GM23338 (cell line): Measurements from ENCODE around the gene PHC2. TPM values are rescaled to one million over a fixed set of nuclear protein-coding genes. Genes with fewer than 3 reads are reported as not detected.

Experiments
- ATAC-seq: fragments of 200-7000 bp; cut with Tn5 transposase; 3 replicates; pipeline ENCODE4 v1.9.1; 2020
- DNase-seq: peaks from one replicate; pipeline ENCODE4 v3.0.0-alpha.2; 2015; ENCODE audit warnings: low spot score
- H2AFZ ChIP-seq: fragments of 200-600 bp; sonication (generic); 2 replicates; pipeline ENCODE4 v1.8.0; 2016; ENCODE audit warnings: antibody characterized with exemption, mild to moderate bottlenecking, moderate library complexity
- H3F3A ChIP-seq: fragments of 200-600 bp; sonication (generic); replicated peaks from 2 replicates; pipeline ENCODE4 v1.8.0; 2017; ENCODE audit warnings: antibody characterized with exemption, mixed run types, low read depth
- H3K27ac ChIP-seq: fragments of 200-600 bp; sonication (generic); 2 replicates; pipeline ENCODE4 v1.6.1; 2016; ENCODE audit warnings: low read depth
- H3K27me3 ChIP-seq: fragments of 200-600 bp; sonication (generic); 2 replicates; pipeline ENCODE4 v1.8.0; 2016; ENCODE audit warnings: mild to moderate bottlenecking, mixed run types, moderate library complexity; ENCODE audit not compliant: insufficient read depth
- H3K36me3 ChIP-seq: fragments of 200-600 bp; sonication (generic); 2 replicates; pipeline ENCODE4 v1.8.0; 2016; ENCODE audit warnings: mild to moderate bottlenecking; ENCODE audit not compliant: insufficient read depth
- H3K4me1 ChIP-seq: fragments of 200-600 bp; sonication (generic); 2 replicates; pipeline ENCODE4 v1.8.0; 2016; ENCODE audit warnings: mild to moderate bottlenecking, moderate library complexity; ENCODE audit not compliant: insufficient read depth
- H3K4me2 ChIP-seq: fragments of 200-600 bp; sonication (generic); 2 replicates; pipeline ENCODE4 v1.7.1; 2017; ENCODE audit warnings: mixed run types
- H3K4me3 ChIP-seq: fragments of 200-600 bp; sonication (generic); 2 replicates; pipeline ENCODE4 v1.6.1; 2016; ENCODE audit warnings: mixed run types
- H3K79me2 ChIP-seq: fragments of 200-600 bp; sonication (generic); replicated peaks from 2 replicates; pipeline ENCODE4 v1.8.0; 2017; ENCODE audit warnings: mild to moderate bottlenecking; ENCODE audit not compliant: insufficient read depth
- H3K9me2 ChIP-seq: fragments of 200-600 bp; sonication (generic); 2 replicates; pipeline ENCODE4 v1.8.0; 2017; ENCODE audit not compliant: insufficient read depth
- H4K20me1 ChIP-seq: fragments of 200-600 bp; sonication (generic); replicated peaks from 2 replicates; pipeline ENCODE4 v1.8.0; 2017; ENCODE audit warnings: mild to moderate bottlenecking; ENCODE audit not compliant: insufficient read depth
- H3K27ac Mint-ChIP-seq: 2 replicates; pipeline ENCODE4 v1.8.0; 2020; ENCODE audit warnings: inconsistent platforms, mild to moderate bottlenecking, moderate library complexity, mixed read lengths
- H3K27me3 Mint-ChIP-seq: 3 replicates; pipeline ENCODE4 v1.8.0; 2022; ENCODE audit warnings: low read depth, mild to moderate bottlenecking, moderate library complexity, mixed read lengths, inconsistent platforms; ENCODE audit not compliant: insufficient read depth, poor library complexity
- H3K36me3 Mint-ChIP-seq: 3 replicates; pipeline ENCODE4 v1.8.0; 2021; ENCODE audit warnings: low read depth, mild to moderate bottlenecking, inconsistent platforms, moderate library complexity, mixed read lengths
- H3K4me1 Mint-ChIP-seq: 3 replicates; pipeline ENCODE4 v1.8.0; 2020; ENCODE audit warnings: mild to moderate bottlenecking, inconsistent platforms, mixed read lengths
- H3K4me3 Mint-ChIP-seq: 3 replicates; pipeline ENCODE4 v1.8.0; 2021; ENCODE audit warnings: moderate library complexity, mild to moderate bottlenecking, inconsistent platforms, mixed read lengths
- H3K9me3 Mint-ChIP-seq: 3 replicates; pipeline ENCODE4 v1.8.0; 2020; ENCODE audit warnings: moderate library complexity, mild to moderate bottlenecking, inconsistent platforms, mixed read lengths
- CREB1 ChIP-seq: fragments of 250-450 bp; sonication (Bioruptor Pico); IDR thresholded peaks from 2 replicates; pipeline ENCODE4 v1.5.0; 2020; ENCODE audit warnings: low read depth, mild to moderate bottlenecking, moderate library complexity
- ETS1 ChIP-seq: IDR thresholded peaks from 2 replicates; pipeline ENCODE4 v1.6.1; 2016; ENCODE audit warnings: antibody characterized with exemption
- EZH2 ChIP-seq: fragments of 200-600 bp; sonication (generic); IDR thresholded peaks from one replicate; pipeline ENCODE4 v1.8.0; 2017; ENCODE audit warnings: antibody characterized with exemption, mild to moderate bottlenecking, low read depth; ENCODE audit not compliant: unreplicated experiment
- EZH2phosphoT487 ChIP-seq: fragments of 200-600 bp; sonication (generic); IDR thresholded peaks from one replicate; pipeline ENCODE4 v1.8.1; 2018; ENCODE audit warnings: antibody characterized with exemption; ENCODE audit not compliant: unreplicated experiment
- JUNB ChIP-seq: IDR thresholded peaks from one replicate; pipeline ENCODE4 v1.6.1; 2016; ENCODE audit warnings: antibody characterized with exemption; ENCODE audit not compliant: unreplicated experiment
- POLR2AphosphoS5 ChIP-seq: IDR thresholded peaks from 2 replicates; pipeline ENCODE4 v1.6.1; 2016; ENCODE audit warnings: antibody characterized with exemption, low read depth
- STAT1 ChIP-seq: IDR thresholded peaks from one replicate; pipeline ENCODE4 v1.6.1; 2016; ENCODE audit warnings: antibody characterized with exemption; ENCODE audit not compliant: unreplicated experiment
- ZNF114 ChIP-seq: fragments of 250-450 bp; sonication (Bioruptor Pico); IDR thresholded peaks from 2 replicates; pipeline ENCODE4 v1.5.0; 2020; ENCODE audit warnings: mild to moderate bottlenecking, moderate library complexity
- polyA plus RNA-seq: library from polyadenylated mRNA; unstranded; fragments of >200 nt; fragmentation: Nextera tagmentation; extraction: Ambion mirVana; gene quantifications from 2 replicates; pipeline ENCODE4 v1.2.1, GENCODE V29; 2016
- total RNA-seq: library from RNA; depleted of rRNA; stranded (reverse); fragments of >200 nt; shearing (Covaris generic); gene quantifications from 2 replicates; pipeline ENCODE4 v1.2.3, GENCODE V29; 2014
- TF ChIP-seq, protein P1 (sequence below), 2 experiments: fragments of 200-600 bp in 1 of 2; sonication (generic) in 1 of 2; conservative IDR thresholded peaks; 2 replicates each; pipeline versions ENCODE4 v1.5.1 to v1.6.1; 2016 to 2017; ENCODE audit warnings: antibody characterized with exemption in 2 of 2, low read depth in 2 of 2, mild to moderate bottlenecking in 2 of 2, moderate library complexity in 1 of 2

The PHC2 gene
- total and polyA plus RNA-seq, 2 experiments from 2014 or later, result 1.7 to 7.3 TPM

DNA sequence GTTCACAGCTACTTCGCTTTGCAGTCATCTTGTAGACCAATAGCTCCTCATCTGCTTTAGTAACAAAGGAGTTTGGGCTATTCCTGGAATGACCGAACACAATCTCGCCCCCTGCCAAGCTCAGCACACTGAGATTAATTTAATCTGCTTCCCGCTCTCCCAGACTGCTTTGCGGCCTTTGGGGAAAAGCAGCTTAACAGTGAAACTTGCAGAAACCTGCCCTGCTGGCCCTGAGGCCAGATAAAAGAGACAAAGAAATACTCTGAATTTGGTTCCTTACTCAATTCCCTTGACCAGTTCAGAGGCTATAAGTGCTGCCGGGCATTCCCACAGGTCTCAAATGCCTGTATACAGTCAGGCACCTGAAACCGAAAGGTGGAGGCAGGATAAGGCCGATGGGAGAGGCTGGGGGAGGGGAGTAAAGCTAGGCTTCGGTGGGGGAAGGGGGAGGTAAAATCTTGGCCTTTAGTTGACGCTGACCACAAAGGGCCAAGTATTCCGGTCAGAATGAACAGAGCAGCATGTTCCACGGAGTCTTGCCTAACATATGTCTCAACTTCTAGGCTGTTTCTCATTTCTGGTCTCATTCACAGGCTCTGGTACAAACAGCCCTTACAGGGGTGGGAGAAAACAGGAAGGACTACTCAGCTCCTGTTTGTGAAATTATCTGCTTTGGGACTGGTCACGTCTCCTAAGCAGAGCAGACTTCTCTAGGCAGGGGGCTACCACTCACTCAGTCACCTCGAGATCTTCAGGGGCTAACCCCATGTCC is 92.3 kb downstream of the PHC2 start (continued):
- TF ChIP-seq STAT1, result no peak
- TF ChIP-seq, protein P1, sequence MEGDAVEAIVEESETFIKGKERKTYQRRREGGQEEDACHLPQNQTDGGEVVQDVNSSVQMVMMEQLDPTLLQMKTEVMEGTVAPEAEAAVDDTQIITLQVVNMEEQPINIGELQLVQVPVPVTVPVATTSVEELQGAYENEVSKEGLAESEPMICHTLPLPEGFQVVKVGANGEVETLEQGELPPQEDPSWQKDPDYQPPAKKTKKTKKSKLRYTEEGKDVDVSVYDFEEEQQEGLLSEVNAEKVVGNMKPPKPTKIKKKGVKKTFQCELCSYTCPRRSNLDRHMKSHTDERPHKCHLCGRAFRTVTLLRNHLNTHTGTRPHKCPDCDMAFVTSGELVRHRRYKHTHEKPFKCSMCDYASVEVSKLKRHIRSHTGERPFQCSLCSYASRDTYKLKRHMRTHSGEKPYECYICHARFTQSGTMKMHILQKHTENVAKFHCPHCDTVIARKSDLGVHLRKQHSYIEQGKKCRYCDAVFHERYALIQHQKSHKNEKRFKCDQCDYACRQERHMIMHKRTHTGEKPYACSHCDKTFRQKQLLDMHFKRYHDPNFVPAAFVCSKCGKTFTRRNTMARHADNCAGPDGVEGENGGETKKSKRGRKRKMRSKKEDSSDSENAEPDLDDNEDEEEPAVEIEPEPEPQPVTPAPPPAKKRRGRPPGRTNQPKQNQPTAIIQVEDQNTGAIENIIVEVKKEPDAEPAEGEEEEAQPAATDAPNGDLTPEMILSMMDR (conservative IDR thresholded peaks at IDR 0.05; ENCODE audit: low read depth in 2 of 2), result no peak
- TF ChIP-seq JUNB, result no peak
- no peak for TF ChIP-seq EZH2

DNA sequence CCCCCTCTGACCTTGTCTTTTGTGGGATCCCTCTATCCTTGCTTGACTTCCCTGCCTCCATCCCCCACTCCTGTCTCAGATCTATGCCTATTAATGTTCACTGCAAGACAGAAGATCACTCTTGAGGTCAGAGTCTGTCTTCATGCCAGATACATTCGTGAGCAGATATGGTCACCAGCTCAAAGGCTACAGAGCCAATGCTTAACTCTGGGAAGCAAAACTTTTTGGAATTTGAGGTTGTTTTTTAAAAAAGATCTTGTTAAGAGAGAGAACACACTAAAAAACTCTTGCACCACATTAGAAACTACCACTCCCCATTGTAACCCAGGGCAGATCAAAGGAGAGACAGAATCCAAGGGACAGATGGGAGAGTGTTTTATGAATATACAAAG is 92.9 kb downstream of the PHC2 start:
- peaks cover 25% of the 10 kb centered on the region for H3K27me3 Mint-ChIP-seq
- Histone ChIP-seq H3K27me3 (peaks cover 61% of the 10 kb centered on the region), H3K27ac (no peak overlapping the region), H3K4me3 (0 out of 2 replicates have a peak overlapping the region, but pooled peaks have one; percentile 22), H3K4me2 (peak overlapping the region; percentile 58), H3K9me2 (no peaks in the 10 kb centered on the region), H4K20me1 (peaks cover 18% of the 10 kb centered on the region; the same call in 1 of the 2 replicates), H3K4me1 (peaks cover 61% of the 10 kb centered on the region), H3K79me2 (no peaks in the 10 kb centered on the region), H2AFZ (no peak overlapping the region), H3F3A (0 out of 2 replicates have a peak, but pooled peaks cover 8% of the 10 kb centered on the region), H3K36me3 (no peaks in the 10 kb centered on the region)
- H3K27ac Mint-ChIP-seq, result no peak overlapping the region
- peaks cover 75% of the 10 kb centered on the region for H3K4me1 Mint-ChIP-seq
- DNase-seq (no peak), ATAC-seq (no peak)
- no peaks in the 10 kb centered on the region for H3K36me3 Mint-ChIP-seq
- no peaks in the 10 kb centered on the region; the same call in 2 of the 3 replicates for H3K9me3 Mint-ChIP-seq
- H3K4me3 Mint-ChIP-seq, result no peak overlapping the region; the same call in 2 of the 3 replicates
- TF ChIP-seq EZH2phosphoT487 (no peak), POLR2AphosphoS5 (no peak), ETS1 (no peak), STAT1 (no peak), CREB1 (no peak), ZNF114 (no peak)
- TF ChIP-seq, protein P1 (conservative IDR thresholded peaks at IDR 0.05; ENCODE audit: low read depth in 2 of 2), result no peak
